ENCODE data around the gene TANC1. TPM values are rescaled to one million over a fixed set of nuclear protein-coding genes. Genes with fewer than 3 reads are reported as not detected.

The TANC1 gene
- total and polyA plus RNA-seq, 11 donors, result 26.6 to 91.1 (median 68.8) TPM

DNA sequence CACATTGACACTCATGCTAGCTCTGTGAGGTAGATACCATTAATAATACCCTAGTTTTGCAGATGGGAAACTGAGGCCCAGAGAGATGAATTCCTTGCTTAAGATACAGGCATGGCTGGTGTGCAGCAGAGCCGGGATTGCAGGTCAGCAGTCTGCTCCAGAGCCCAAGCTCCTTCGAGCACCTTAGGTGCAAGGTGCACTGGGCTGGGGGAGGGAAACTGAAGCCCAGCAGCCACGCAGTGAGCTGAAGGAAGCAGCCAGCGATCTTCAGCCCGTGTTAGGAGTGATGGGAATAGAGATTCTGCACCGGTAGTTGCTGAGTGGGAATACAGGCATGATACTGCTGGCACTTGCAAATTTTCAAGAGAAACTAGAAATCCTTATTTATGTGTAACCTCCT, 50.6 kb downstream of the TANC1 start:
- H3K9me3 ChIP-seq, result peaks cover 0 to 23% (median 10%) of the 10 kb centered on the region in 12 donors
- peak in 2 of 4 donors; percentile 20 for ATAC-seq
- no peaks in the 10 kb centered on the region for H3K27me3 ChIP-seq
- H3K4me1 ChIP-seq, result peaks cover 0 to 56% (median 16%) of the 10 kb centered on the region in 12 donors
- peaks cover 0 to 16% (median 0%) of the 10 kb centered on the region in 9 donors for H3K36me3 ChIP-seq
- H3K4me3 ChIP-seq, result no peak overlapping the region
- WGBS, 4 donors, result 50 to 76% (median 58%) methylated on average over 6 of the region's 6 CpGs
- intact Hi-C loops (cut with DNase I), result no loop called here
- TF ChIP-seq, protein P1, sequence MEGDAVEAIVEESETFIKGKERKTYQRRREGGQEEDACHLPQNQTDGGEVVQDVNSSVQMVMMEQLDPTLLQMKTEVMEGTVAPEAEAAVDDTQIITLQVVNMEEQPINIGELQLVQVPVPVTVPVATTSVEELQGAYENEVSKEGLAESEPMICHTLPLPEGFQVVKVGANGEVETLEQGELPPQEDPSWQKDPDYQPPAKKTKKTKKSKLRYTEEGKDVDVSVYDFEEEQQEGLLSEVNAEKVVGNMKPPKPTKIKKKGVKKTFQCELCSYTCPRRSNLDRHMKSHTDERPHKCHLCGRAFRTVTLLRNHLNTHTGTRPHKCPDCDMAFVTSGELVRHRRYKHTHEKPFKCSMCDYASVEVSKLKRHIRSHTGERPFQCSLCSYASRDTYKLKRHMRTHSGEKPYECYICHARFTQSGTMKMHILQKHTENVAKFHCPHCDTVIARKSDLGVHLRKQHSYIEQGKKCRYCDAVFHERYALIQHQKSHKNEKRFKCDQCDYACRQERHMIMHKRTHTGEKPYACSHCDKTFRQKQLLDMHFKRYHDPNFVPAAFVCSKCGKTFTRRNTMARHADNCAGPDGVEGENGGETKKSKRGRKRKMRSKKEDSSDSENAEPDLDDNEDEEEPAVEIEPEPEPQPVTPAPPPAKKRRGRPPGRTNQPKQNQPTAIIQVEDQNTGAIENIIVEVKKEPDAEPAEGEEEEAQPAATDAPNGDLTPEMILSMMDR (IDR thresholded peaks at IDR 0.05), result no peak
- no peak for TF ChIP-seq POLR2A (IDR thresholded peaks at IDR 0.05)
- H3K27ac ChIP-seq, result no peak overlapping the region
- DNase-seq, result no peak

DNA sequence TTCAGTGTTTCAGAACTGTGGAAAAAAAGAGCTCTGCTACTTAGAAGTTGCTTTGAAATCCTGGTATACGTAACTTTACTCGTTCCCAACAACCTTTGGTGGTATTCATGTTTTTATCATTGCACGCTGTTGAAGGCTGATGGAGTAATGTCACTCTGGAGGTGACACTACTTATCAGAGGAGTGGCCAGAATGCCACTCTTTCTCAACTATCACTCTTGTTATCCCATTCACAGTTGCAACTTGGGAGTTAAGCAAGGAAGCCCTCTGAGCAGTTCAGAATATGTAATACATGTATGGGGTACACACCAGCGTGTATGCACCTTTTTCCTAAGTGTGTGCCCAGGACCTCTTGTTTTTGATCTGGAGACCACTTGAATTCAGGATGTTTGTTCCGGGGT, 53.6 kb downstream of the TANC1 start:
- Histone ChIP-seq H3K27ac (no peak overlapping the region), H3K27me3 (no peaks in the 10 kb centered on the region), H3K36me3 (no peaks in the 10 kb centered on the region), H3K4me1 (peaks cover 0 to 83% (median 33%) of the 10 kb centered on the region in 12 donors), H3K4me3 (no peak overlapping the region), H3K9me3 (no peaks in the 10 kb centered on the region)
- WGBS, 4 donors, result 43 to 68% (median 56%) methylated on average over 5 of the region's 5 CpGs
- DNase-seq, result no peak
- ATAC-seq, result peak in 3 of 4 donors; percentile 10 to 55 (median 45)
- intact Hi-C loops (cut with DNase I), result loop anchor here in 1 of 10 donors (1.0 kb wide), 1 partner anchor 10 kb away; no protein-coding TSS in a partner anchor
- TF ChIP-seq, protein P1 (IDR thresholded peaks at IDR 0.05), result no peak
- no peak for TF ChIP-seq POLR2A (IDR thresholded peaks at IDR 0.05)

DNA sequence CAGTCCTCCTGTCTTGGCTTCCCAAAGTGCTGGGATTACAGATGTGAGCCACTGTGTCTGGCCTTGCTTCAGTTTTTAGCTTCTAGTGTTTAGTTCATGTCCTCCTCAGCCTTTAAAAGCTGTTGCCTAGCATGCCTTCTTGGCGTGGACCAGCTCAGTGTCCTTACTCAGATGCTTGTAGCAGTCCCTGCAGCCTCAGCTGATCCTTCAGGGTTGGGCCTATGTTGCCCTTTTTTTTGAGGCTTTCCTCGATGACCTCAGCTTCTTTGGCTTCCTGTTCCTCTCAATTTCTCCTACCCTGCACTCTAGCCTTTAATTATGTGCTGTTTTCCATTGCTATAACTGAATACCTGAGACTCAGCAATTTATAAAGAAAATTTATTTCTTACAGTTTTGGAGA, 57.7 kb downstream of the TANC1 start:
- no peak for TF ChIP-seq POLR2A (IDR thresholded peaks at IDR 0.05)
- TF ChIP-seq, protein P1 (IDR thresholded peaks at IDR 0.05), result no peak
- intact Hi-C loops (cut with DNase I), result no loop called here
- H3K9me3 ChIP-seq, result no peaks in the 10 kb centered on the region
- H3K36me3 ChIP-seq, result no peaks in the 10 kb centered on the region
- WGBS, 4 donors, result 36 to 54% (median 48%) methylated on average over 2 of the region's 2 CpGs
- no peaks in the 10 kb centered on the region for H3K27me3 ChIP-seq
- DNase-seq, result peak in 1 of 5 donors; percentile 53
- no peak overlapping the region for H3K4me3 ChIP-seq
- H3K4me1 ChIP-seq, result peaks cover 9 to 74% (median 47%) of the 10 kb centered on the region in 12 donors
- ATAC-seq, result peak in 1 of 4 donors; percentile 21
- H3K27ac ChIP-seq, result peak overlapping the region in 1 of 12 donors; percentile 3

DNA sequence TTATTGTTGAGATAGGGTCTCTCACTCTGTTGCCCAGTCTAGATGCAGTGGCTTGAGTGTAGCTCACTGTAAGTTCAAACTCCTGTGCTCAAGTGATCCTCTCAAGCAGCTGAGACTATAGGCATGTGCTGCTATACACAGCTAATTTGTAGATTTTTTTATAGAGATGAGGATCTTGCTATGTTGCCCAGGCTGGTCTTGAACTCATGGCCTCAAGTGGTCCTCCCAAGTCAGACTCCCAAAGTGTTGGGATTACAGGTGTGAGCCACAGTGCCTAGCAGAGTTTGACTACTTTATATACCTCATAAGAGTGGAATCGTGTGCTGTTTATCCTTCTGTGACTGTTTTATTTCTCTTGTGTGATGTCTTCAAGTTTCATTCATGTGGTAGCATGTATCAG, 60.3 kb downstream of the TANC1 start:
- Histone ChIP-seq H3K27me3 (no peaks in the 10 kb centered on the region), H3K9me3 (no peaks in the 10 kb centered on the region), H3K4me3 (no peak overlapping the region), H3K4me1 (peaks cover 9 to 80% (median 57%) of the 10 kb centered on the region in 12 donors), H3K27ac (peak overlapping the region in 3 of 12 donors; percentile 30 to 84 (median 81)), H3K36me3 (no peaks in the 10 kb centered on the region)
- DNase-seq (no peak), ATAC-seq (no peak)
- intact Hi-C loops (cut with DNase I), result no loop called here
- WGBS, 4 donors, result 91 to 94% (median 92%) methylated on average over 1 of the region's 1 CpG
- TF ChIP-seq, protein P1 (IDR thresholded peaks at IDR 0.05), result no peak
- TF ChIP-seq POLR2A (IDR thresholded peaks at IDR 0.05), result no peak
